Central memory CD4-positive, alpha-beta T cell (primary cell): ENCODE measurements around the gene NID2.

Source experiments
- DNase-seq: peaks from one replicate; pipeline ENCODE4 v3.0.0; 2022

NID2 gene

GRCh38 chr14:51999084-51999483 is 69.8 kb downstream of the NID2 start:
- no peak for DNase-seq

GRCh38 chr14:51998348-51998747 is 70.5 kb downstream of the NID2 start:
- no peak for DNase-seq

GRCh38 chr14:51996148-51996746 is 72.6 kb downstream of the NID2 start:
- DNase-seq: peak; percentile 22

GRCh38 chr14:51993285-51993920 is 75.5 kb downstream of the NID2 start:
- DNase-seq: no peak

GRCh38 chr14:51990488-51990887 is 78.4 kb downstream of the NID2 start:
- DNase-seq: no peak

GRCh38 chr14:51989293-51990234 is 79.3 kb downstream of the NID2 start, which contains the start of gene RTRAF:
RTRAF (plus strand) TSS chr14:51989546; CDS start chr14:51989640, 94 bp downstream.
- DNase-seq: peak; percentile 91

- DNase-seq: no peak
These were observed 80.6 kb downstream of the NID2 start for GRCh38 chr14:51988221-51988620.

GRCh38 chr14:51981218-51981854 is 87.5 kb downstream of the NID2 start:
- DNase-seq: no peak

- peak; percentile 66 for DNase-seq
These were observed 89.7 kb downstream of the NID2 start for GRCh38 chr14:51979088-51979709.

GRCh38 chr14:51978681-51979085 is 90.2 kb downstream of the NID2 start:
- no peak for DNase-seq

GRCh38 chr14:51977075-51977474 is 91.8 kb downstream of the NID2 start:
- DNase-seq: no peak

GRCh38 chr14:51972566-51972965 is 96.3 kb downstream of the NID2 start:
- DNase-seq: no peak

GRCh38 chr14:51969852-51970540 is 98.9 kb downstream of the NID2 start:
- no peak for DNase-seq

- DNase-seq: no peak
These were observed 101.3 kb downstream of the NID2 start for GRCh38 chr14:51967521-51967920.

GRCh38 chr14:51963286-51963685 is 105.6 kb downstream of the NID2 start:
- DNase-seq: no peak

GRCh38 chr14:51962711-51963110 is 106.1 kb downstream of the NID2 start:
- no peak for DNase-seq

GRCh38 chr14:51960866-51961265 is 108.0 kb downstream of the NID2 start:
- no peak for DNase-seq

- DNase-seq: no peak
These were observed 108.9 kb downstream of the NID2 start for GRCh38 chr14:51959928-51960327.

- no peak for DNase-seq
These were observed 110.9 kb downstream of the NID2 start for GRCh38 chr14:51957950-51958349.
